ENCODE measurements around the gene NEDD8. TPM values are rescaled to one million over a fixed set of nuclear protein-coding genes. Genes with fewer than 3 reads are reported as not detected.

The NEDD8 gene
- total RNA-seq, 1 donor: 136 TPM

DNA sequence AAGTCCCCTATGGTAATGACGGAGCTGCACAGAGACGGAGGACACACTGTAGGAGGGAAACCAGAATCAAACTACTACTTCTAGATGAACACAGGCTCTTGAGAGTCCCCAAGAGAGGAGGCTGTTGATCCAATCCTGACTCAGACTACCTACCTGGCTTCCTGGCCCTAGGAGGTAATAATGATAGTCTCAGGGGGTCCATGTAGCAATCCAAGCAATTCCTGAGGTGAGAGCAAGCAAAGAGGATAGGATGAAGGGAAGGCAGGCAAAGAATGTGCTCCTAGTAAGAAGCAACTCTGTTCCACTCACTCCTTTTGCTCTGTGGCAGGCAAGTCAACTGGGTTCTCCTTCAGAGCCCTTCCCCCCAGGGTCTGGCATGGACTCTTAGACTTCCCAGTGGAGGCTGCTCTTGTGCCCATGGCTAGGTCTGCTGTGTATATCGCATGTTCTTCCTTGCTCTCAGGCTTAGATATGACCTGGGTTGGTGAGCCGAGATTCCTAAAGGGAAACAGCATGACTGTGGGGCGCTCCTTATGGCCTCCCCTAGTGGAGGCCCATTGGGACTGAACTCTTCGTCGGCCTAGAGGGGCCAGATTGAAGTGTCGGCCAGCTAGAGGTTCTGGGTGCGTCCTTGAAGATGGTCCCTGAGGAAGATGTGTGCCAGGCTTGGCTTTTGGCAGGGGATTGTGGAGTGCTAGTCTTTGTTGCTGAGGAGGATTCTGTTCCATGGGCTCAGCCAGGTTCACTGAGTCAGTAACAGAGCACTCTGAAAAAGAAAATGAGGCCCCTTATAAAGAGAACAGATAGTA, 8.1 kb upstream of the NEDD8 start:
- TF ChIP-seq, protein P1, sequence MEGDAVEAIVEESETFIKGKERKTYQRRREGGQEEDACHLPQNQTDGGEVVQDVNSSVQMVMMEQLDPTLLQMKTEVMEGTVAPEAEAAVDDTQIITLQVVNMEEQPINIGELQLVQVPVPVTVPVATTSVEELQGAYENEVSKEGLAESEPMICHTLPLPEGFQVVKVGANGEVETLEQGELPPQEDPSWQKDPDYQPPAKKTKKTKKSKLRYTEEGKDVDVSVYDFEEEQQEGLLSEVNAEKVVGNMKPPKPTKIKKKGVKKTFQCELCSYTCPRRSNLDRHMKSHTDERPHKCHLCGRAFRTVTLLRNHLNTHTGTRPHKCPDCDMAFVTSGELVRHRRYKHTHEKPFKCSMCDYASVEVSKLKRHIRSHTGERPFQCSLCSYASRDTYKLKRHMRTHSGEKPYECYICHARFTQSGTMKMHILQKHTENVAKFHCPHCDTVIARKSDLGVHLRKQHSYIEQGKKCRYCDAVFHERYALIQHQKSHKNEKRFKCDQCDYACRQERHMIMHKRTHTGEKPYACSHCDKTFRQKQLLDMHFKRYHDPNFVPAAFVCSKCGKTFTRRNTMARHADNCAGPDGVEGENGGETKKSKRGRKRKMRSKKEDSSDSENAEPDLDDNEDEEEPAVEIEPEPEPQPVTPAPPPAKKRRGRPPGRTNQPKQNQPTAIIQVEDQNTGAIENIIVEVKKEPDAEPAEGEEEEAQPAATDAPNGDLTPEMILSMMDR (IDR thresholded peaks at IDR 0.05; ENCODE audit: insufficient read depth, low read length): no peak
- no peak overlapping the region for H3K4me3 ChIP-seq (ENCODE audit: low read depth, low read length)
- DNase-seq (ENCODE audit: low read depth): no peak

DNA sequence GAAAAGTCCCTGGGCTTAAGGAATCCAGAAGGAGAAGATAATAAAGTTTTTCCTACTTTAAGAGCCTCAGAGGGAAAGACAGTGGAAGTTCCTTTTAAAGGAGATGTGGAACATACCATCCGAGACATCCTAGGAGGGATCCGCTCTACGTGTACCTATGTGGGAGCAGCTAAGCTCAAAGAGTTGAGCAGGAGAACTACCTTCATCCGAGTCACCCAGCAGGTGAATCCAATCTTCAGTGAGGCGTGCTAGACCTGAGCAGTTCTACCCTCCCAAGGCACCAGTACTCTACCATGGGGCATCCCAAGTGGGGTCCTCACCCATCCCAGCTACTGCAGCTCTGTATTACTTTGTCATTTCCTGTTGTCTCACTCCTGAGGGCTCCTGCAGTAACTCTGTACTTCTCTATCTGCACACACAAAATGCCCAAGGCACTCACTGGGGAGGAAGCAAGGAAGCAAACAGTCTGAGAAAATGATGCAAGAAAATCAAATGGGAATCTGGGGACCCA, 6.4 kb upstream of the NEDD8 start:
- DNase-seq (ENCODE audit: low read depth): no peak
- TF ChIP-seq, protein P1 (IDR thresholded peaks at IDR 0.05; ENCODE audit: insufficient read depth, low read length): no peak
- H3K4me3 ChIP-seq (ENCODE audit: low read depth, low read length): no peak overlapping the region

DNA sequence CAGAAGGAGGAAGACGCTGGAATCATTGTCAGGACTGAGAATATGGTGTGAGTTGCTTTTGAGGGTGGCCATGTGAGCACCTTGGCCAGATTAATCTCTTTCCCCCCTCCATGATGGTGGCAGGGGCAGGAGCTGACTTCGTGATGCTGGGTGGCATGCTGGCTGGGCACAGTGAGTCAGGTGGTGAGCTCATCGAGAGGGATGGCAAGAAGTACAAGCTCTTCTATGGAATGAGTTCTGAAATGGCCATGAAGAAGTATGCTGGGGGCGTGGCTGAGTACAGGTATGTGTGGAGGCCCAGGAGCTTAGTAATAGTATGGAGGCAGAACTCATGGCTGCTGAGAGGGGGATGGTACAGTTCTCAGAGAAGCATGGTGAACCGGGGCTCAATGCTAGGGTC, 6.0 kb upstream of the NEDD8 start:
- DNase-seq (ENCODE audit: low read depth): no peak
- H3K4me3 ChIP-seq (ENCODE audit: low read depth, low read length): no peak overlapping the region
- TF ChIP-seq, protein P1 (IDR thresholded peaks at IDR 0.05; ENCODE audit: insufficient read depth, low read length): no peak

DNA sequence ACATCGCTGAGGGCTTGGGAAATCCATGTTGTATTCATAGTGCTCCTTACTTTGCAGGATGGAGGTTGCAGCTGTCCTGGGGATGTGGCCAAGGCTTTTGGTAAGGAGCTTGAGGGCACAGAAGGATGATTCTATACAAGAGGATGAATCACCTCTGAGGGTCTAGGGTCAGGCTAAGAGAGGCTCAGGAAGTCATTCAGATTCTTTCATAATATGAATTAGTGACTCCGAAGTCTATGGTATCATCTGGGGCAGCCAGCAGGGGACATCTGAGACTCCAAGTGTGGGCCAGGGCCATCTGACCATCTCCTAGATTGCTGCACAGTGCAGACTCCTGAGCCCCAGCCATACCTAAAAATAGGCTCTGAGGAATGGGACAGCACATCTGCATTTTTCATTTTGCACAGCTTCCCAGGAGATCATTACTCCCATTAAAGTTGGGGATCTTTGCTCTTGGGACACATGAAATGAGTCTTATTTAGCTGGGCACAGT, 5.3 kb upstream of the NEDD8 start:
- no peak for DNase-seq (ENCODE audit: low read depth)
- TF ChIP-seq, protein P1 (IDR thresholded peaks at IDR 0.05; ENCODE audit: insufficient read depth, low read length): no peak
- H3K4me3 ChIP-seq (ENCODE audit: low read depth, low read length): no peak overlapping the region

DNA sequence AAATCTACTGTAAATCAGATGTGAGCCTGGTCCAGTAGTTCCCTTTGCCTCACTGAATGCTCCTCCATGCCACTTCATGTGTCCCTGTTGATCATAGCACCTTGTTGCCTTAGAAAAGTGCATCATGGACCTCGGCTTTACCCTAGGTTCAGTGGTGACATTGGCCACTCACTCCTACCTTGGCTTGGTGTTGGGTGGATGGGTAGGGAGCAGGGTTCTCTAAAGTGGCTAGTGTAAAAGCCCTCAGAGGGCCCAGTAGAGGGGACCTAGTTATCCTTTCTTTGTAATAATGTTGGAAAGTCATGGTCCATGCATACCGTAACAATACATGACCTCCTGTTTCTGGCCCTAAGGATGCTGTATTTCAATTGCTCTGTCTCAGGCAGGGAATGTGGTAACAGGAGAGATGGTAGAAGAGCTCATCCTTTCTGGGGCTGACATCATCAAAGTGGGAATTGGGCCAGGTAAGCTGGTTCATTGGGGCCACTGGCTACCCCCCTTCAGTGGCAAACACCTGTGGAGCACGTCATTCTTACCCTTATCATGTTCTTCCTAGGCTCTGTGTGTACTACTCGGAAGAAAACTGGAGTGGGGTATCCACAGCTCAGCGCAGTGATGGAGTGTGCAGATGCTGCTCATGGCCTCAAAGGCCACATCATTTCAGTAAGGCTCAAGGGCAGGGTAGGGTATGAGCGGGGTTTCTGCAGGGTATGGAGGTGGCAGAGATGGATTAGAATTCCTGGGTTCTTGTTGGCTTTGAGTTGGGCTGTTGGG, 4.7 kb upstream of the NEDD8 start:
- TF ChIP-seq, protein P1 (IDR thresholded peaks at IDR 0.05; ENCODE audit: insufficient read depth, low read length): no peak
- no peak overlapping the region for H3K4me3 ChIP-seq (ENCODE audit: low read depth, low read length)
- no peak for DNase-seq (ENCODE audit: low read depth)

DNA sequence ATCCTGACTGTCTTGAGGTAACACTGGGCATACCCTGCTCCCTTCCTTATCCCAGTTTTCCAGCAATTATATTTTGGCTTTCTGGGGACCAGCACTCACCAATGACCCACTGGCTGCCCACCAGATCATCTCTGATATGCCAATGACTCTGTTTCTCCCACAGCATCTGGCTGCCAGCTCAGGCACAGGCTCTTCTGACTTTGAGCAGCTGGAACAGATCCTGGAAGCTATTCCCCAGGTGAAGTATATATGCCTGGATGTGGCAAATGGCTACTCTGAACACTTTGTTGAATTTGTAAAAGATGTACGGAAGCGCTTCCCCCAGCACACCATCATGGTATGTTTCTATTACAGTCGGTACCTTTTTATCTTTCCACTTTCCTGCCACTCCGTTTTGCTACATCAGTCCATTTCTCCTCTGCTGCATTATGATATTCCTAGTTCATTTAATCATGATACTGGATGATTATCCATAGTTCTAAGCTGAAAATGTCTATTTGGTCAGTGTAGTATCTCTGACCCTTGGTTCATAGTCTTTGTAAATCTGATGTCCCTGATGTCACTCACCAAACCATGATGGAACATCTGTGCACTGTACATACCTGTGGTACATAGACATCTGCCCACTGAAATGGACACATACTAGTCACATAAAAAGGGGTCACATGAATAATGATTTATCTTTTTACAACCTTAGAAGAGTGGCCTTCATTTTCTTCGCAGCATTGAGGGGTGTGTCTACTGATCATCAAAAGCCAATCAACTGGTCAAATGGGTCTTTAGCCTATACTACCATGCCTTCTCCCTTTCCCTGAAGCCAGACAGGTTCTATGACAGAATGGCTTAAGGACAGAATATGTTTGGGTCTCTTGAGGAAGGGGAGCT, 3.9 kb upstream of the NEDD8 start:
- no peak overlapping the region for H3K4me3 ChIP-seq (ENCODE audit: low read depth, low read length)
- DNase-seq (ENCODE audit: low read depth): no peak
- TF ChIP-seq, protein P1 (IDR thresholded peaks at IDR 0.05; ENCODE audit: insufficient read depth, low read length): no peak
